H1 (cell line): ENCODE data around the gene LLGL2. TPM values are rescaled to one million over a fixed set of nuclear protein-coding genes. Genes with fewer than 3 reads are reported as not detected.

Experiments used
- CBX5 ChIP-seq: fragments of 300-800, 300-1000 bp; sonication (generic); IDR thresholded peaks from 2 replicates; pipeline ENCODE4 v1.7.1; 2016; ENCODE audit warnings: antibody characterized with exemption, low read length, low read depth
- EP300 ChIP-seq, 2 experiments: IDR thresholded peaks; 1 replicate in 1 of 2; 2 replicates in 1 of 2; pipeline ENCODE4 v1.6.1; 2011 to 2012; ENCODE audit warnings: low read depth in 2 of 2, low read length in 2 of 2, mild to moderate bottlenecking in 2 of 2, borderline replicate concordance in 1 of 2, inconsistent platforms in 1 of 2, moderate library complexity in 1 of 2
- POLR2A ChIP-seq, 2 experiments: IDR thresholded peaks; 1 replicate in 1 of 2; 2 replicates in 1 of 2; pipeline ENCODE4 v1.6.1; 2011; ENCODE audit warnings: low read depth in 2 of 2, low read length in 2 of 2, mild to moderate bottlenecking in 2 of 2; ENCODE audit errors: control extremely low read depth in 1 of 2
- SP2 ChIP-seq: IDR thresholded peaks from 2 replicates; pipeline ENCODE4 v1.6.1; 2012; ENCODE audit warnings: mild to moderate bottlenecking, low read length, inconsistent platforms
- TAF7 ChIP-seq: optimal IDR thresholded peaks from 2 replicates; pipeline ENCODE3; 2011; ENCODE audit warnings: low read depth, mild to moderate bottlenecking, inconsistent platforms, low read length, moderate library complexity, borderline replicate concordance
- TBP ChIP-seq: IDR thresholded peaks from 2 replicates; pipeline ENCODE4 v1.6.1; 2011; ENCODE audit warnings: low read depth, low read length, improper control_type of control experiment
- YY1 ChIP-seq: IDR thresholded peaks from 2 replicates; pipeline ENCODE4 v1.6.1; 2011; ENCODE audit warnings: low read depth, mild to moderate bottlenecking, low read length
- polyA plus RNA-seq, 7 experiments: library from polyadenylated mRNA; depleted of rRNA in 3 of 7; stranded (reverse) in 5 of 7; unstranded in 2 of 7; fragments of >200 nt in 5 of 7; fragments of 200-250 nt in 2 of 7; gene quantifications; 1 replicate in 5 of 7; 2 replicates in 1 of 7; 4 replicates in 1 of 7; pipeline versions ENCODE4 v1.2.1 to v1.2.3, GENCODE V29; 2011 to 2013; ENCODE audit warnings: missing spikeins in 2 of 7, mixed read lengths in 2 of 7
- total RNA-seq: library from RNA; stranded (reverse); fragmentation: NEBNext Ultra II Directional; extraction: Animal tissue kit (Norgen Biotek cat#: 25700); gene quantifications from 2 replicates; pipeline ENCODE4 v1.2.1, GENCODE V29; 2021
- TF ChIP-seq, protein P1 (sequence below): fragments of 300-600 bp; sonication (generic); IDR thresholded peaks from 2 replicates; pipeline ENCODE4 v1.7.1; 2012; ENCODE audit warnings: low read length, moderate library complexity, mild to moderate bottlenecking, inconsistent platforms; ENCODE audit not compliant: insufficient replicate concordance

The LLGL2 gene
- total and polyA plus RNA-seq, 2 of the 8 experiments (the other 6 are each of a cell fraction or from before 2014, with no cell fraction given): 64.5 to 77.1 TPM

- TF ChIP-seq TAF7 (no peak), YY1 (no peak), POLR2A (IDR thresholded peaks at IDR 0.05; ENCODE audit: control extremely low read depth in 1 of 2, low read depth in 2 of 2, low read length in 2 of 2) (no peak), SP2 (no peak), EP300 (IDR thresholded peaks at IDR 0.05; ENCODE audit: borderline replicate concordance in 1 of 2, low read depth in 2 of 2, low read length in 2 of 2) (no peak), TBP (no peak), CBX5 (no peak)
- TF ChIP-seq, protein P1, sequence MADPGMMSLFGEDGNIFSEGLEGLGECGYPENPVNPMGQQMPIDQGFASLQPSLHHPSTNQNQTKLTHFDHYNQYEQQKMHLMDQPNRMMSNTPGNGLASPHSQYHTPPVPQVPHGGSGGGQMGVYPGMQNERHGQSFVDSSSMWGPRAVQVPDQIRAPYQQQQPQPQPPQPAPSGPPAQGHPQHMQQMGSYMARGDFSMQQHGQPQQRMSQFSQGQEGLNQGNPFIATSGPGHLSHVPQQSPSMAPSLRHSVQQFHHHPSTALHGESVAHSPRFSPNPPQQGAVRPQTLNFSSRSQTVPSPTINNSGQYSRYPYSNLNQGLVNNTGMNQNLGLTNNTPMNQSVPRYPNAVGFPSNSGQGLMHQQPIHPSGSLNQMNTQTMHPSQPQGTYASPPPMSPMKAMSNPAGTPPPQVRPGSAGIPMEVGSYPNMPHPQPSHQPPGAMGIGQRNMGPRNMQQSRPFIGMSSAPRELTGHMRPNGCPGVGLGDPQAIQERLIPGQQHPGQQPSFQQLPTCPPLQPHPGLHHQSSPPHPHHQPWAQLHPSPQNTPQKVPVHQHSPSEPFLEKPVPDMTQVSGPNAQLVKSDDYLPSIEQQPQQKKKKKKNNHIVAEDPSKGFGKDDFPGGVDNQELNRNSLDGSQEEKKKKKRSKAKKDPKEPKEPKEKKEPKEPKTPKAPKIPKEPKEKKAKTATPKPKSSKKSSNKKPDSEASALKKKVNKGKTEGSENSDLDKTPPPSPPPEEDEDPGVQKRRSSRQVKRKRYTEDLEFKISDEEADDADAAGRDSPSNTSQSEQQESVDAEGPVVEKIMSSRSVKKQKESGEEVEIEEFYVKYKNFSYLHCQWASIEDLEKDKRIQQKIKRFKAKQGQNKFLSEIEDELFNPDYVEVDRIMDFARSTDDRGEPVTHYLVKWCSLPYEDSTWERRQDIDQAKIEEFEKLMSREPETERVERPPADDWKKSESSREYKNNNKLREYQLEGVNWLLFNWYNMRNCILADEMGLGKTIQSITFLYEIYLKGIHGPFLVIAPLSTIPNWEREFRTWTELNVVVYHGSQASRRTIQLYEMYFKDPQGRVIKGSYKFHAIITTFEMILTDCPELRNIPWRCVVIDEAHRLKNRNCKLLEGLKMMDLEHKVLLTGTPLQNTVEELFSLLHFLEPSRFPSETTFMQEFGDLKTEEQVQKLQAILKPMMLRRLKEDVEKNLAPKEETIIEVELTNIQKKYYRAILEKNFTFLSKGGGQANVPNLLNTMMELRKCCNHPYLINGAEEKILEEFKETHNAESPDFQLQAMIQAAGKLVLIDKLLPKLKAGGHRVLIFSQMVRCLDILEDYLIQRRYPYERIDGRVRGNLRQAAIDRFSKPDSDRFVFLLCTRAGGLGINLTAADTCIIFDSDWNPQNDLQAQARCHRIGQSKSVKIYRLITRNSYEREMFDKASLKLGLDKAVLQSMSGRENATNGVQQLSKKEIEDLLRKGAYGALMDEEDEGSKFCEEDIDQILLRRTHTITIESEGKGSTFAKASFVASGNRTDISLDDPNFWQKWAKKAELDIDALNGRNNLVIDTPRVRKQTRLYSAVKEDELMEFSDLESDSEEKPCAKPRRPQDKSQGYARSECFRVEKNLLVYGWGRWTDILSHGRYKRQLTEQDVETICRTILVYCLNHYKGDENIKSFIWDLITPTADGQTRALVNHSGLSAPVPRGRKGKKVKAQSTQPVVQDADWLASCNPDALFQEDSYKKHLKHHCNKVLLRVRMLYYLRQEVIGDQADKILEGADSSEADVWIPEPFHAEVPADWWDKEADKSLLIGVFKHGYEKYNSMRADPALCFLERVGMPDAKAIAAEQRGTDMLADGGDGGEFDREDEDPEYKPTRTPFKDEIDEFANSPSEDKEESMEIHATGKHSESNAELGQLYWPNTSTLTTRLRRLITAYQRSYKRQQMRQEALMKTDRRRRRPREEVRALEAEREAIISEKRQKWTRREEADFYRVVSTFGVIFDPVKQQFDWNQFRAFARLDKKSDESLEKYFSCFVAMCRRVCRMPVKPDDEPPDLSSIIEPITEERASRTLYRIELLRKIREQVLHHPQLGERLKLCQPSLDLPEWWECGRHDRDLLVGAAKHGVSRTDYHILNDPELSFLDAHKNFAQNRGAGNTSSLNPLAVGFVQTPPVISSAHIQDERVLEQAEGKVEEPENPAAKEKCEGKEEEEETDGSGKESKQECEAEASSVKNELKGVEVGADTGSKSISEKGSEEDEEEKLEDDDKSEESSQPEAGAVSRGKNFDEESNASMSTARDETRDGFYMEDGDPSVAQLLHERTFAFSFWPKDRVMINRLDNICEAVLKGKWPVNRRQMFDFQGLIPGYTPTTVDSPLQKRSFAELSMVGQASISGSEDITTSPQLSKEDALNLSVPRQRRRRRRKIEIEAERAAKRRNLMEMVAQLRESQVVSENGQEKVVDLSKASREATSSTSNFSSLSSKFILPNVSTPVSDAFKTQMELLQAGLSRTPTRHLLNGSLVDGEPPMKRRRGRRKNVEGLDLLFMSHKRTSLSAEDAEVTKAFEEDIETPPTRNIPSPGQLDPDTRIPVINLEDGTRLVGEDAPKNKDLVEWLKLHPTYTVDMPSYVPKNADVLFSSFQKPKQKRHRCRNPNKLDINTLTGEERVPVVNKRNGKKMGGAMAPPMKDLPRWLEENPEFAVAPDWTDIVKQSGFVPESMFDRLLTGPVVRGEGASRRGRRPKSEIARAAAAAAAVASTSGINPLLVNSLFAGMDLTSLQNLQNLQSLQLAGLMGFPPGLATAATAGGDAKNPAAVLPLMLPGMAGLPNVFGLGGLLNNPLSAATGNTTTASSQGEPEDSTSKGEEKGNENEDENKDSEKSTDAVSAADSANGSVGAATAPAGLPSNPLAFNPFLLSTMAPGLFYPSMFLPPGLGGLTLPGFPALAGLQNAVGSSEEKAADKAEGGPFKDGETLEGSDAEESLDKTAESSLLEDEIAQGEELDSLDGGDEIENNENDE: no peak
- TF ChIP-seq, all 59 proteins: peak for 0
Observed at GRCh38 chr17:75490173-75490743, 35.2 kb upstream of the LLGL2 start (continued).
